GM20431 (cell line): Measurements from ENCODE around the gene ANKMY1.
"Not testable (repeated sequence)": the region's sequence is repeated elsewhere in the genome, so short reads cannot be mapped to it uniquely, and the experiment has no call there.

Experiments
- in situ Hi-C: fragments of 300-500 bp; cut with MseI, MboI; formaldehyde crosslinking; loops from one replicate; pipeline ENCODE4 v1.15.0; 2020; ENCODE audit warnings: low sequenced_read_pairs; ENCODE audit not compliant: unreplicated experiment

ANKMY1 gene

GRCh38 chr2:240558236-240558761 is 511 bp upstream of the ANKMY1 start:
- in situ Hi-C loops = no loop called here

GRCh38 chr2:240557101-240557751 is 562 bp downstream of the ANKMY1 start:
- in situ Hi-C loops = no loop called here

- in situ Hi-C loops = no loop called here
These were observed 1.2 kb downstream of the ANKMY1 start for GRCh38 chr2:240556553-240557100.

GRCh38 chr2:240555541-240556250 is 2.1 kb downstream of the ANKMY1 start:
- in situ Hi-C loops = no loop called here

DNA sequence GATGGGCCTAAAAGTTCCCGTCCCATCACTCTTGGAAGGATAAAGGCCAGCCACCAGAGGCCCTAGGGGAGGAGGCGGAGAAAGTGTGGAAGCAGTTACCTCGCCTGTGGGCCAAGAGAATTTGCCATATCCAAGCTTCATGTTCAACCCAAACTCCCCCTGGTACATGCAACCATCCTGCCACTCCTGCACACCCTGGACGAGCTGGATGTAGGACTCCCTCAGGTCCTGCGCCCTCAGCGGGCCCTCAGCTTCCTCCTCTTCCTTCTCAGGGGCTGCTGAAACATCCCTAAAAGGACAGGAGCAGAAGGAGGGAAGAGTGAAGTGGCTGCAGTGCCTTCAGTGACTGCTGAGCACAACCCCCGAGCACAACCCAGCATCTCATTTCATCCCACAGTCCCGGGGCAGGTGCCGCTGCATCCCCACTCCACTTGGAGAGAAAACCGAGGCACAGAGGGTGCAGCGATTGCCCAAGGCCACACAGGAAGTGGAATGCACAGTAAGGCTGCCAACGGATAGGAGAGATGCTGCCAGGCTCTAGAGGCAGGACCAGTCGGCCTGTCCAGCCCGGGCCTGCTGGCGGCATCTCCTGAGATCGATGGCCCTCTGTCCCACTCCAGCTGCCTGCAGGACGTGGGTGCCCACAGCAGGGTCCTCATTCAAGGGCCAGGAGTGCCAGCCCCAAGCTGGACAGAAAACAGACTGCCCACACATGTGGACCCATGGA is 2.9 kb downstream of the ANKMY1 start:
- in situ Hi-C loops = no loop called here

DNA sequence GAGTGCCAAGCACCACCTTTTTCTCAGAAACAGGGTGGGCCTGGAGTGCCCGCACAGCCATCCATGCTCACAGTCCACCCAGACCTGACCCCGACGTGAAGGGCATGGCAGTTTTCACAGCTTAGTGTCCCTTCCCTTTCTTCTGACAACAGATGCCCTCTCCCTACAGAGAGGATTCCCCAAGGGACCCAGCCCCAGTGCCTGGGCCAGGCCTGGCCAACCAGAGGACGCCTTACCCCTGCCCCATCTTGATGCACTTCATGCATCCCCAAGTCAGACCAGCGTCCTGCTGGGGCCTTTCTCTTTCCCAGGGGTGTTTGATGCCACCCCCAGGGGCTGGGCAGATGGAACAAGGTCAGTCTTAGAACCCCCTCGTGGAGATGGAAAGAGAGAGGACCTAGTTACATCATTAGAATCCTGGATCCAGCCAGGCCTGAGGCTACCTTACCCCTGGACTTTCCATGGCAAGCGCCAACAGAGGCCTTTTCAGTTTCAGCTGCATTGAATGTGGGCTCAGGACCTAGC is 3.8 kb downstream of the ANKMY1 start:
- in situ Hi-C loops = no loop called here

DNA sequence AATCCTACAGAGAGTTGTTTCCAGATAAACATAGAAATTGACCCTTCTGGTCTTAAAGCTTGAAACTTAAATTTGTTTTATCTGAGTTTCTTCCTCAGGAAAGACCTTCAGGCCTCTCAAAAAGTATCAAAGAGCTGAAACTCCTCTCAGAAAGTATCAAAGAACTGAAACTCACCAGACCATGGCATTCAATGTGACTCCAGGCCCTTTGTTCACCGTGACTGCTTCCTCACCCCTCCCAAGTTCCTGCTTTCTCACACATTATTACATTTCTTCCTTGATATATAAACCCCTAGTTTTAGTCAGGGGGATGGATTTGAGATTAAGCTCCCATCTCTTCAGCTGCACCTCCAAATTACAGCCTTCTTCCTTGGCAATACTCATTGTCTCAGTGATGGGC is 6.0 kb downstream of the ANKMY1 start:
- in situ Hi-C loops = no loop called here

GRCh38 chr2:240551288-240551687 is 6.5 kb downstream of the ANKMY1 start:
- in situ Hi-C loops = no loop called here

- in situ Hi-C loops = no loop called here
These were observed 17.9 kb downstream of the ANKMY1 start for GRCh38 chr2:240539906-240540305.

DNA sequence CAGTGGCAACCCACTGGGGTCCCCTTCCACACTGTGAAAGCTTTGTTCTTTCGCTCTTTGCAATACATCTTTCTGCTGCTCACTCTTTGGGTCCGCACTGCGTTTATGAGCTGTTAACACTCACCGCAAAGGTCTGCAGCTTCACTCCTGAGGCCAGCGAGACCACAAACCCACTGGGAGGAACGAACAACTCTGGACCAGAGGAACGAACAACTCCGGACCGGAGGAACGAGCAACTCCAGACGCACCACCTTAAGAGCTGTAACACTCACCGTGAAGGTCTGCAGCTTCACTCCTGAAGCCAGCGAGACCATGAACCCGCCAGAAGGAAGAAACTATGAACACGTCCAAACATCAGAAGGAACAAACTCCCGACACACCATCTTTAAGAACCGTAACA is 18.7 kb downstream of the ANKMY1 start:
- in situ Hi-C loops = not testable (repeated sequence)

GRCh38 chr2:240538031-240538780 is 19.6 kb downstream of the ANKMY1 start:
- in situ Hi-C loops = no loop called here

DNA sequence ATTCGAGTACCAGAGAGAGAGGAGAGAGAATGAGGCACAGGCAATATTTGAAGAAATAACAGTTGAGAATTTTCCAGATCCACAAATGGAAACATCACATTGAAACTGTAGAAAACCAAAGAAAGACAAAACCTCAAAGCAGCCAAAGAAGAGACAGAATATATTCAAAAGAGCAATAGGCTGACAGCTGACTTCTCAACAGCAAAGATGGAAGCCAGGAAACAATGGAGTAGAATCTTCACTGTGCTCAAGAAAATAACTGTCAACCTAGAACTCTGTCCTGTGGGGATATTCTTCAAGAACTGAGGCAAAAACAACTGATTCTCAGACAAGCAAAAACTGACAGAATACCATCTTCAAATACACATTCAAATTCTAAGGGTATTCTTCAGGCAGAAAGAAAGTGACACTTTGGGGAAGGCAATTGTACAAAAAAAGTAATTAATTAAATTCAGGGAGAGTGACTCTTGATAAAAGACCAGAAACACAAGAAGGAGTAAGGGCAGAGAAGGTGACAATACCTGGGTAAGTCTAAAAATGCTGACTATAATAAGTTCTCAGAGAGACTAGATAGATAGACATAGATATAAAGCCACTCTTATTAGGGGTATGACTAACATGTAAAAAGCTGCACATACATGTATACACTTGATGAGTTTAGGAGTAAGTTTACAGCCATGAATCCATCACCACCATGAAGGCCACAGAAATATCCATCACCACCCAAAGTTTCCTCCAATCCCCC is 25.6 kb downstream of the ANKMY1 start:
- in situ Hi-C loops = no loop called here

GRCh38 chr2:240531038-240531437 is 26.8 kb downstream of the ANKMY1 start:
- in situ Hi-C loops = no loop called here

GRCh38 chr2:240530181-240530580 is 27.6 kb downstream of the ANKMY1 start:
- in situ Hi-C loops = no loop called here

- in situ Hi-C loops = no loop called here
These were observed 28.3 kb downstream of the ANKMY1 start for GRCh38 chr2:240529344-240529999.

DNA sequence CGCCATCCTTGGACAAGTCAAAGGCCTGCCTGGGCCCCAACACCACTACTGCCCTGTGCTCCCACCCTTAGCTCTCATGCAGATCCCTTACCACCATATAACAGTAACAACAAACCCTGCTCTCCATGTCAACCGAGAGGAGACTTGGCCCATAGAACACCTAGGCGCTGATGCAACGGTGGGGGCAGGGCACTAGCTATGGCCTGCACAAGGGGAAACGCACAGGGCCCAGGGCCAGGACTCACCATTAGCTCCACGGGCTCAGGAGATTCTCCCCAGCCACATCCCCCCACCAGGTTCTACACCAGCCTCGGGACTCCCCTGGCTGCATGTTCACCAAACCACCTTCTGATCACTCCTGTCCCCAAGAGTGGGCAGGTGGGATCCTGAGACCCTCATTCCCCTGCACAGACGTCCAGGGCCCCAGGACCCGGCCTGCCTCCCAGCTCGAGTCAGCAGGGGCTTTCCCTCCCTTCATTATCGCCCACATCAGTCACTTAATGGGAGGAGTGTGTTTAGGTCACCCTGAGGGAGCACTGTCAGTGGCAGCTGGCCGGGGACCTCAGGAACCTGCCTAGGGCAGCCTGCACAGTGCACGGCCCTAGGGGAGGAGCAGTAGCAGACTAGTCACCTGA is 29.3 kb downstream of the ANKMY1 start:
- in situ Hi-C loops = no loop called here

DNA sequence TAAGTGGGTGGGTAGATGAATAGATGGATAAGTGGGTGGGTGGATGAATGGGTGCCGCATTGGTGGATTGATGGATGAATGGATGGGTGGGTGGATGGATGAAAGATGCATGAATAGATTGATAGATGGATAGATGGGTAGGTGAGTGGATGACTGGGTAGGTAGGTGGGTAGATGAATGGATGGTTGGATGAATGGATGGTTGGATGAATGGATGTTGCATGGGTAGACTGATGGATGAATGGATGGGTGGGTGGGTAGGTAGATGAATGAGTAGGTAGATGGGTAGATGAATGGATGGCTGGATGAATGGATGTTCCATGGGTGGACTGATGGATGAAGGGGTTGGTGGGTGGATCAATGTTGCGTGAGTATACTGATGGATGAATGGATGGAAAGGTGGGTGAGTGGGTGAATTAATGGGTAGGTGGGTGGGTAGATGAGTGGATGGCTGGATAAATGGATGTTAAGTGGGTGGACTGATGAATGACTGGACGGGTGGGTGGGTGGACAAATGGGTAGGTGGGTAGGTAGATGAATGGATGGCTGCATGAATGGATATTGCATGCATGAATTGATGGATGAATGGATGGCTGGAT is 30.5 kb downstream of the ANKMY1 start:
- in situ Hi-C loops = no loop called here

DNA sequence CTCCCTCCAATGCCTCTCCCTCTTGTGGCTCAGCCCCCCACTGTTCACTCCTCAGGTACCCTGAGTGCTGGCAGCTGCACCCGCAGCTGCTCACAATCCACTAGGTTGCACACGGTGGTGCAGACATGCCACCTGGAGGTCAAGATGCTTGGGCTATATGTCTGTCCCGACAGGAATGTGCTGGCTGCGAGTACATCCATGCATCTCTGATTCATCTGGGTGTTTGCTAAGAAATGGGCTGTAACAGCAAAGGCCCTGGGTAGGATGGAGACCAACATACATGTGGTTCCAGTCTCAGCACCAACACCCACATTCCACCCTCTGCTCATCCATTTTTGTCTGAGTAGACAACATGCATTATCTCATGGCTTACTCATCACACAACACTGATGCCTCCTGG is 31.3 kb downstream of the ANKMY1 start:
- in situ Hi-C loops = no loop called here
